PC-9 (cell line): ENCODE measurements around the gene TRAPPC10.

Experiments
- CTCF ChIP-seq: fragments of 200-600 bp; sonication (generic); conservative IDR thresholded peaks from 2 replicates; pipeline ENCODE4 v1.6.1; 2017; ENCODE audit warnings: mixed run types, antibody characterized with exemption, mild to moderate bottlenecking, moderate library complexity
- EZH2 ChIP-seq: fragments of 200-600 bp; sonication (generic); IDR thresholded peaks from 2 replicates; pipeline ENCODE4 v1.8.0; 2017; ENCODE audit warnings: antibody characterized with exemption, low read depth

GRCh38 chr21:43965911-43966585 is 46.1 kb upstream of the TRAPPC10 start:
- TF ChIP-seq CTCF: no peak
- TF ChIP-seq EZH2: no peak
